ENCODE results near the gene SAMD10.
A peak's percentile ranks its signal among the peaks of the same experiment; 100 is the strongest.

The SAMD10 gene

DNA sequence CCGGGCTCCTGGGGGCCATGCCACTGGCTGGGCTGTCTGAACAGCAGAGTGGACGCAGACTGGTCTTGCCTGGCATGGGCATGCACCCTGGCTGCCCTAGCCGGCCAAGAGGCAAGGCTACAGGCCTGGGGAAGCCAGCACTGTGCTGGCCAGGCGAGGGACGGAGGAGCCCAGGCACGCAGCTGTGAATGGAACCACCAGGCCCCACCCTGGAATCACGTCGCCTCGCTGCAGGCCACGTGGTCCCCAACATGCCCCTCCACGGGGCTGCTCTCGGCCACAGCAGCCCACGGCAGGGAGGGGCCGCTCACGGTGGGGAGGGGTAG, 27.3 kb downstream of the SAMD10 start:
- Histone ChIP-seq H3K4me1 (ENCODE audit: control insufficient read depth in 1 of 2, insufficient read depth in 1 of 2, low read depth in 1 of 2, low read length in 1 of 2) (peaks cover 59 to 69% of the 10 kb centered on the region in 2 experiments), H3K27me3 (peaks cover 4% of the 10 kb centered on the region), H3K36me3 (peaks cover 4% of the 10 kb centered on the region), H3K27ac (no peak overlapping the region), H3K4me3 (ENCODE audit: low read depth in 1 of 2, low read length in 1 of 2) (no peak overlapping the region), H3K9me3 (no peaks in the 10 kb centered on the region)
- TF ChIP-seq CTCF (IDR thresholded peaks at IDR 0.05), result no peak

- no peaks in the 10 kb centered on the region for H3K9me3 ChIP-seq
- peaks cover 4% of the 10 kb centered on the region for H3K36me3 ChIP-seq
- H3K27me3 ChIP-seq, result no peaks in the 10 kb centered on the region
- no peak for TF ChIP-seq CTCF (IDR thresholded peaks at IDR 0.05)
- peaks cover 55 to 65% of the 10 kb centered on the region in 2 experiments for H3K4me1 ChIP-seq (ENCODE audit: control insufficient read depth in 1 of 2, insufficient read depth in 1 of 2, low read depth in 1 of 2, low read length in 1 of 2)
- no peak overlapping the region for H3K27ac ChIP-seq
- no peak overlapping the region for H3K4me3 ChIP-seq (ENCODE audit: low read depth in 1 of 2, low read length in 1 of 2)
These were observed 27.8 kb downstream of the SAMD10 start for GRCh38 chr20:63951398-63952209.

DNA sequence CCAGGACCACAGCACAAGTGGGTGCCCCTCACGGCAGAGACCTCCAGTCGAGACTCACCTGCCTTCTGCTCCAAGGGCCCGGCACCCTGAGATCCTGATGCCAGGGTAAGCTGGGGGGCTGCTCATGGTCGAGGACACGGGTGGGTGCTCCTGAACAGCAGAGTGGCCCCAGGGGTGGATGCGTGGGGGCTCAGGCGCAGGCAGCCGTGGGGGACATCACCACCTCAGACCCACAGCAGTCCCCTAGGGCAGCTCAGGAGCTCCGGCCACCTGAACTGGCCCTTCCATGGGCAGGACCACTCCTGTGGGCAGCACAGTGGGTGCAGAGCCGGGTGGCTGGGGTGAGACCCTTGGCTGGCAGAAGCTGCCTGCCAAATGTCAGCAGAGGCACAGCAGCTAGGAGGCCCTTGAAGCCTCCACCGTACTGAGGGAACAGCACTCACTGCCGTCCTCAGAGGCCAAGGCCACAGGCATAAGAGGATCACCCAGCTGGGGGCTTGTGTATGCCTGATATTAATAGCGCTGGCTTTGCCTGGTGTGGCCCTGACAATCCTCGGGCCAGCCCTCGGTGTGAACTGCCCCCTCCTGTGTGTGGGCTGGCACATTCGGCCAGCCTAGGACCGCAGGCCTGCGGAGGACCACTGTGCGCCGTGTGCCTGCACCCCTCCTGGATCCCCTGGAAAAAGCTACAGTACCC, 28.6 kb downstream of the SAMD10 start:
- Histone ChIP-seq H3K4me1 (ENCODE audit: control insufficient read depth in 1 of 2, insufficient read depth in 1 of 2, low read depth in 1 of 2, low read length in 1 of 2) (peaks cover 51 to 58% of the 10 kb centered on the region in 2 experiments), H3K9me3 (no peaks in the 10 kb centered on the region), H3K36me3 (peaks cover 11% of the 10 kb centered on the region), H3K27me3 (no peaks in the 10 kb centered on the region), H3K4me3 (ENCODE audit: low read depth in 1 of 2, low read length in 1 of 2) (no peak overlapping the region), H3K27ac (no peak overlapping the region)
- TF ChIP-seq CTCF (IDR thresholded peaks at IDR 0.05), result no peak

DNA sequence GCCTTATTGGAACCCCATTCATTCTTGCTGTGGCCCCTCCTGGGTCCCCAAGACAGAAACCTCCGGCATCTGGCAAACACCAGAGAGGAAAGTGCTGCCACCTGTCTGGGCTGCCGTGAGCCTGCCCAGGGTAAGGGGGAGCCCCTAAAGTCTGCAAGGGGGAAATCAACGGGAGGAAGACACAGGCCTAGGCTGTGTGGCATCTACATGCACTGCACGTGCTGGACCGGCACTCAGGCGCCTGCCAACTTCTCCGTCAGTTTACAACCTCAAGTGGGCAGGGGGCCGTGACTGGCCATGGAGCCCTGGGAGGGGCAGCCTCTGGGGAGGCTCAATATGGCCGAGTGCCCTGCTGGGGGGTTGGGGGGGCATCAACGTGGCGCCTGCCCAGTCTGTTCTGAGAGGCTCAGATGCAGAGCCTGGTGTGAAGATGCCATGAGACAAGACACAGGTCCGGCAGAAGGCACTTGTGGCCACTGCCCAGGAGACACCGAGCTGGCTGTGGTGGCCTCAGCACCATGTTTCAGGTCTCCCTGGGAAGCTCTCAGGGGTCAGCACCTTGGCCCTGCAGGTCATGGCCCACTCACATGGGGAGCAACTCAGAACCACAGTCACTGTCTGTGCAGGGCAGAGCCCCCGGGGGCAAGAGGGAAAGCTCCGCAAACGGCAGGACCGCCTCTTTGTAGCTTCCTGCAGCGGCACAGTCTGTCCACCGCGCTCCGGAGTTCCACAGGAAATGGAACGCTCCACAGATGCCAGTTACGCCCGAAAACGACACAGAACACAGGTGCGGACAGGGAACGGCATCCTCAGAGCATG, 31.6 kb downstream of the SAMD10 start:
- no peaks in the 10 kb centered on the region for H3K9me3 ChIP-seq
- no peak for TF ChIP-seq CTCF (IDR thresholded peaks at IDR 0.05)
- H3K4me1 ChIP-seq (ENCODE audit: control insufficient read depth in 1 of 2, insufficient read depth in 1 of 2, low read depth in 1 of 2, low read length in 1 of 2), result peaks cover 39 to 41% of the 10 kb centered on the region in 2 experiments
- H3K4me3 ChIP-seq (ENCODE audit: low read depth in 1 of 2, low read length in 1 of 2), result no peak overlapping the region
- peaks cover 41% of the 10 kb centered on the region for H3K36me3 ChIP-seq
- peak overlapping the region; percentile 56 for H3K27ac ChIP-seq
- H3K27me3 ChIP-seq, result no peaks in the 10 kb centered on the region

- Histone ChIP-seq H3K9me3 (no peaks in the 10 kb centered on the region), H3K27me3 (no peaks in the 10 kb centered on the region), H3K4me3 (ENCODE audit: low read depth in 1 of 2, low read length in 1 of 2) (no peak overlapping the region), H3K36me3 (peaks cover 46% of the 10 kb centered on the region), H3K4me1 (ENCODE audit: control insufficient read depth in 1 of 2, insufficient read depth in 1 of 2, low read depth in 1 of 2, low read length in 1 of 2) (peaks cover 45 to 49% of the 10 kb centered on the region in 2 experiments), H3K27ac (peak overlapping the region; percentile 56)
- no peak for TF ChIP-seq CTCF (IDR thresholded peaks at IDR 0.05)
These were observed 32.3 kb downstream of the SAMD10 start for GRCh38 chr20:63946986-63947637.
